Colonic mucosa (tissue), 4 donors: Measurements from ENCODE around the gene SVOP. TPM values are rescaled to one million over a fixed set of nuclear protein-coding genes. Genes with fewer than 3 reads are reported as not detected.

Source experiments
- DNase-seq: peaks from one replicate; pipeline ENCODE4 v3.0.0-alpha.2; 2020
- H3K27ac ChIP-seq: fragments of 200-600 bp; one replicate; pipeline ENCODE4 v1.8.0; 2021
- H3K27me3 ChIP-seq: fragments of 200-600 bp; one replicate; pipeline ENCODE4 v1.8.0; 2021
- H3K36me3 ChIP-seq: fragments of 200-600 bp; one replicate; pipeline ENCODE4 v1.8.0; 2021
- H3K4me1 ChIP-seq: fragments of 200-600 bp; one replicate; pipeline ENCODE4 v1.8.0; 2021; ENCODE audit warnings: mild to moderate bottlenecking
- H3K4me3 ChIP-seq: fragments of 200-600 bp; one replicate; pipeline ENCODE4 v1.8.0; 2021
- H3K9ac ChIP-seq, 2 donors: one replicate each; pipeline ENCODE4 v1.7.0; 2013; ENCODE audit warnings: control low read depth in 2 of 2, low read depth in 2 of 2, low read length in 2 of 2
- H3K9me3 ChIP-seq: fragments of 200-600 bp; one replicate; pipeline ENCODE4 v1.8.0; 2021
- intact Hi-C: fragments of 100-400 bp; cut with DNase I; formaldehyde crosslinking; loops from one replicate; pipeline ENCODE4 v1.14.1; 2022
- total RNA-seq, 2 donors: library from RNA; stranded (reverse); fragmentation: NEBNext Ultra II Directional in 1 of 2; extraction: Animal tissue kit (Norgen Biotek cat#: 25700) in 1 of 2; gene quantifications; one replicate each; pipeline ENCODE4 v1.2.1, GENCODE V29; 2021
- TF ChIP-seq, protein P1 (sequence below): fragments of 200-600 bp; IDR thresholded peaks from one replicate; pipeline ENCODE4 v1.8.0; 2022; ENCODE audit warnings: antibody characterized with exemption, mild to moderate bottlenecking
- donor health status: healthy.
- donor health status: DM: no; HTN: no; CAD: no.
- donor health status: DM: no; HTN: no; CAD: no.

Gene SVOP
- total RNA-seq, 2 donors from 2014 or later: 0.15 to 0.50 TPM

GRCh38 chr12:109020146-109020795 is 597 bp downstream of the SVOP start:
- Histone ChIP-seq H3K9me3 (no peaks in the 10 kb centered on the region), H3K36me3 (no peaks in the 10 kb centered on the region), H3K4me1 (no peaks in the 10 kb centered on the region), H3K9ac (no peak overlapping the region), H3K27me3 (no peaks in the 10 kb centered on the region), H3K4me3 (no peak overlapping the region), H3K27ac (no peak overlapping the region)
- intact Hi-C loops: no loop called here
- TF ChIP-seq, protein P1, sequence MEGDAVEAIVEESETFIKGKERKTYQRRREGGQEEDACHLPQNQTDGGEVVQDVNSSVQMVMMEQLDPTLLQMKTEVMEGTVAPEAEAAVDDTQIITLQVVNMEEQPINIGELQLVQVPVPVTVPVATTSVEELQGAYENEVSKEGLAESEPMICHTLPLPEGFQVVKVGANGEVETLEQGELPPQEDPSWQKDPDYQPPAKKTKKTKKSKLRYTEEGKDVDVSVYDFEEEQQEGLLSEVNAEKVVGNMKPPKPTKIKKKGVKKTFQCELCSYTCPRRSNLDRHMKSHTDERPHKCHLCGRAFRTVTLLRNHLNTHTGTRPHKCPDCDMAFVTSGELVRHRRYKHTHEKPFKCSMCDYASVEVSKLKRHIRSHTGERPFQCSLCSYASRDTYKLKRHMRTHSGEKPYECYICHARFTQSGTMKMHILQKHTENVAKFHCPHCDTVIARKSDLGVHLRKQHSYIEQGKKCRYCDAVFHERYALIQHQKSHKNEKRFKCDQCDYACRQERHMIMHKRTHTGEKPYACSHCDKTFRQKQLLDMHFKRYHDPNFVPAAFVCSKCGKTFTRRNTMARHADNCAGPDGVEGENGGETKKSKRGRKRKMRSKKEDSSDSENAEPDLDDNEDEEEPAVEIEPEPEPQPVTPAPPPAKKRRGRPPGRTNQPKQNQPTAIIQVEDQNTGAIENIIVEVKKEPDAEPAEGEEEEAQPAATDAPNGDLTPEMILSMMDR: no peak
- no peak for DNase-seq

DNA sequence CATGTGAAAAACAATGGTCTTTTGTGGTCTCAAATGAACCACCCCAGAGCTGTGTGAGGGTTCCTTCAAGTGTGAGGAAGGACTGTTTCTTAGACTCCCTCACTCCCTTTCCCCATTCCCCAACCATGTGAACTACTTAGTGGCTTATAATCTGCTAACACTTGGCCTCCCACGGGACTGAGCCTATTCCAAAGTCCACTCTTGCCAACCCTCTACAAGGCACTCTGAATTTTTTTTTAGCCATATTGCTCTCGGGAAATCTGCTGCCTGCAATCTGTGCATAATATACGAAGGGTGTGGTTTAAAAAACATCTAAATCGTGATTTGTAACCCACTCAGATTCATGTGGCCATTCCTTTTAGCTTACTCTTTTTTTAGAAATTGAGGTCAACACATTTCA is 2.6 kb downstream of the SVOP start:
- Histone ChIP-seq H3K4me1 (no peaks in the 10 kb centered on the region), H3K36me3 (no peaks in the 10 kb centered on the region), H3K27ac (no peak overlapping the region), H3K9me3 (no peaks in the 10 kb centered on the region), H3K4me3 (no peak overlapping the region), H3K27me3 (no peaks in the 10 kb centered on the region), H3K9ac (no peak overlapping the region)
- intact Hi-C loops: no loop called here
- TF ChIP-seq, protein P1: no peak
- DNase-seq: no peak

- Histone ChIP-seq H3K9ac (no peak overlapping the region), H3K4me1 (no peaks in the 10 kb centered on the region), H3K36me3 (no peaks in the 10 kb centered on the region), H3K27me3 (no peaks in the 10 kb centered on the region), H3K27ac (no peak overlapping the region), H3K4me3 (no peak overlapping the region), H3K9me3 (no peaks in the 10 kb centered on the region)
- no peak for DNase-seq
- intact Hi-C loops: no loop called here
- TF ChIP-seq, protein P1: no peak
Observed at GRCh38 chr12:109016978-109017377, 3.9 kb downstream of the SVOP start.

GRCh38 chr12:109016016-109016415 is 4.9 kb downstream of the SVOP start:
- H3K4me1 ChIP-seq: no peaks in the 10 kb centered on the region
- intact Hi-C loops: no loop called here

DNA sequence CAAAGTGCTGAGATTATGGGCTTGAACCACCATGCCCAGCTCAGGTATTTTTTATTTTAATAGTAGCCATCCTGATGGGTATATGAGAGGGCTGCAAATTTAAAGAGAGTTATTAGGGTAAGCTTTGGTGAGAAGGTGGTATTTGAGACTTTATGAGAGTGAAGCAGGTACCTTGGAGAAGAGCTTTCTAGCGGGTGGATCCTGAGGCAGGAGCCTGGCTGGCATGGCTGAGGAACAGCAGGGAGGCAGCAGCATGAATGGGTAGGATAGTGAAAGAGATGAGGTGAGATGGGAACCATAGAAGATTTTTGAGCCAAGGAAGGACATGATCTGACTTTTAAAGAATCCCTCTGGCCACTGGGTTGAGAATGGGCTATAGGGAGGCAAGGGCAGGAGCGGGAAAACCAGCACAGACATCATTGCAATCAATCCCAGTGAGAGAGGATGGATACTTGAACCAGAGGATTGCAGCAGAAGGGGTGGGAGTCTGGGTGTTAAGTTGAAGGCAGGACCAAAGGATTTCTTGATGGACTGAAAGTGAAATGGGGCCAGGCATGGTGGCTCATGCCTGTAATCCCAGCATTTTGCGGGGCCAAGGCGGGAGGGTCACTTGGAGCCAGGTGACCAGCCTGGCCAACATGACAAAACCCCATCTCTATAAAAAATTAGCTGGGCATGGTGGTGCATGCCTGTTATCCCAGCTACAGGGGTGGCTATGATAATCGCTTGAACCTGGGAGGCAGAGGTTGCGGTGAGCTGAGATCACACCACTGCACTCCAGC is 5.7 kb downstream of the SVOP start:
- no peak for DNase-seq
- H3K9me3 ChIP-seq: no peaks in the 10 kb centered on the region
- no peaks in the 10 kb centered on the region for H3K36me3 ChIP-seq
- no peak overlapping the region for H3K9ac ChIP-seq
- no peaks in the 10 kb centered on the region for H3K4me1 ChIP-seq
- intact Hi-C loops: no loop called here
- no peaks in the 10 kb centered on the region for H3K27me3 ChIP-seq
- TF ChIP-seq, protein P1: no peak
- H3K4me3 ChIP-seq: no peak overlapping the region
- H3K27ac ChIP-seq: no peak overlapping the region

More at GRCh38 chr12:109016016-109016415, 4.9 kb downstream of the SVOP start:
- Histone ChIP-seq H3K27me3 (no peaks in the 10 kb centered on the region), H3K27ac (no peak overlapping the region), H3K36me3 (no peaks in the 10 kb centered on the region), H3K9me3 (no peaks in the 10 kb centered on the region), H3K4me3 (no peak overlapping the region), H3K9ac (no peak overlapping the region)
- no peak for DNase-seq
- TF ChIP-seq, protein P1: no peak
